C4-2B (cell line): ENCODE measurements around the gene PCNT.

Source experiments
- ZFX ChIP-seq: fragments of 450-650 bp; IDR thresholded peaks from 2 replicates; pipeline ENCODE4 v1.6.1; 2017
- TF ChIP-seq, protein P1 (sequence below): fragments of 450-650 bp; conservative IDR thresholded peaks from 2 replicates; pipeline ENCODE4 v1.5.1; 2017; ENCODE audit warnings: mild to moderate bottlenecking

DNA sequence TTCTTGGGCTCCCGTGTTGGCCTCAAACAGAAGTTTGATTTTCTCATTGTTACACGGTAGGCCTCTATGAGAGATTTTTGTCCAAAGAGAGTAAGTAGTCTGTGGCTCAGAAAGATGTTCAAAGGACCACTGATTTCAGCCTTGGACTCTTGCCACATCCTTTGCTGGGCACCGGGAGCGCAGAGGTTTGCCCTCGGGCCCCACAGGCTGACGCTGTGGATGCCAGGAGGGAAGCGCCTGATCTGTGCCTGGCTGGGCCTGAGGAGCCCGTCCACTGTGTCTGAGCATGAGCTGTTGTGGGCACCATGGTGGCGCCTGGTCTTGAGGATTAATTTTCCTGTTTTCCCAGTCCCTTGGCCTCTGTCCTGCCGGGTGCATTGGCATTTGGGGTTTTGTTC is 52.3 kb downstream of the PCNT start:
- TF ChIP-seq, protein P1, sequence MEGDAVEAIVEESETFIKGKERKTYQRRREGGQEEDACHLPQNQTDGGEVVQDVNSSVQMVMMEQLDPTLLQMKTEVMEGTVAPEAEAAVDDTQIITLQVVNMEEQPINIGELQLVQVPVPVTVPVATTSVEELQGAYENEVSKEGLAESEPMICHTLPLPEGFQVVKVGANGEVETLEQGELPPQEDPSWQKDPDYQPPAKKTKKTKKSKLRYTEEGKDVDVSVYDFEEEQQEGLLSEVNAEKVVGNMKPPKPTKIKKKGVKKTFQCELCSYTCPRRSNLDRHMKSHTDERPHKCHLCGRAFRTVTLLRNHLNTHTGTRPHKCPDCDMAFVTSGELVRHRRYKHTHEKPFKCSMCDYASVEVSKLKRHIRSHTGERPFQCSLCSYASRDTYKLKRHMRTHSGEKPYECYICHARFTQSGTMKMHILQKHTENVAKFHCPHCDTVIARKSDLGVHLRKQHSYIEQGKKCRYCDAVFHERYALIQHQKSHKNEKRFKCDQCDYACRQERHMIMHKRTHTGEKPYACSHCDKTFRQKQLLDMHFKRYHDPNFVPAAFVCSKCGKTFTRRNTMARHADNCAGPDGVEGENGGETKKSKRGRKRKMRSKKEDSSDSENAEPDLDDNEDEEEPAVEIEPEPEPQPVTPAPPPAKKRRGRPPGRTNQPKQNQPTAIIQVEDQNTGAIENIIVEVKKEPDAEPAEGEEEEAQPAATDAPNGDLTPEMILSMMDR: no peak
- no peak for TF ChIP-seq ZFX
